Stimulated activated naive CD8-positive, alpha-beta T cell treated with anti-CD3 and anti-CD28 coated beads, Interleukin-15, Interleukin-2, amounts not matched to agents 100 U/mL and 50 U/mL, for 24 hours (primary cell): ENCODE data around the gene B4GALT1.
"Not testable (repeated sequence)": the region's sequence is repeated elsewhere in the genome, so short reads cannot be mapped to it uniquely, and the experiment has no call there.

Experiments used
- ATAC-seq: fragments of 150-1000 bp; cut with Tn5 transposase; one replicate; pipeline ENCODE4 v1.10.0; 2021
- DNase-seq: peaks from one replicate; pipeline ENCODE4 v3.0.0; 2021

Gene B4GALT1

GRCh38 chr9:33162721-33163311 lies 4.3 kb downstream of the B4GALT1 start:
- DNase-seq, result no peak
- ATAC-seq, result no peak

- DNase-seq (no peak), ATAC-seq (no peak)
Observed at GRCh38 chr9:33161589-33162132, 5.5 kb downstream of the B4GALT1 start.

GRCh38 chr9:33161011-33161588 lies 6.0 kb downstream of the B4GALT1 start:
- DNase-seq, result peak; percentile 63
- ATAC-seq, result peak; percentile 52

- DNase-seq, ATAC-seq: not testable (repeated sequence)
Observed at GRCh38 chr9:33160446-33160845, 6.7 kb downstream of the B4GALT1 start.

GRCh38 chr9:33159777-33160127 lies 7.4 kb downstream of the B4GALT1 start:
- ATAC-seq, result peak; percentile 72
- peak; percentile 68 for DNase-seq

GRCh38 chr9:33158843-33159776 lies 8.0 kb downstream of the B4GALT1 start:
- peak; percentile 37 for ATAC-seq
- peak; percentile 54 for DNase-seq

GRCh38 chr9:33157960-33158842 lies 8.9 kb downstream of the B4GALT1 start:
- no peak for ATAC-seq
- DNase-seq, result no peak

GRCh38 chr9:33155393-33155792 lies 11.7 kb downstream of the B4GALT1 start:
- DNase-seq, result no peak
- no peak for ATAC-seq

GRCh38 chr9:33154371-33154770 lies 12.8 kb downstream of the B4GALT1 start:
- no peak for ATAC-seq
- DNase-seq, result no peak

GRCh38 chr9:33153666-33154065 lies 13.5 kb downstream of the B4GALT1 start:
- no peak for ATAC-seq
- no peak for DNase-seq

- DNase-seq (no peak), ATAC-seq (no peak)
Observed at GRCh38 chr9:33153001-33153400, 14.1 kb downstream of the B4GALT1 start.

- DNase-seq, result no peak
- no peak for ATAC-seq
Observed at GRCh38 chr9:33151601-33152000, 15.5 kb downstream of the B4GALT1 start.

GRCh38 chr9:33151007-33151557 lies 16.1 kb downstream of the B4GALT1 start:
- no peak for DNase-seq

GRCh38 chr9:33148367-33149014 lies 18.6 kb downstream of the B4GALT1 start:
- no peak for ATAC-seq

More at GRCh38 chr9:33151007-33151557, 16.1 kb downstream of the B4GALT1 start:
- no peak for ATAC-seq

GRCh38 chr9:33147416-33148169 lies 19.5 kb downstream of the B4GALT1 start:
- ATAC-seq, result no peak
- DNase-seq, result no peak

More at GRCh38 chr9:33148367-33149014, 18.6 kb downstream of the B4GALT1 start:
- DNase-seq, result no peak

GRCh38 chr9:33146298-33146697 lies 20.8 kb downstream of the B4GALT1 start:
- no peak for DNase-seq
- no peak for ATAC-seq

GRCh38 chr9:33144551-33144950 lies 22.6 kb downstream of the B4GALT1 start:
- no peak for ATAC-seq
- DNase-seq, result no peak

- DNase-seq (no peak), ATAC-seq (peak; percentile 67)
Observed at GRCh38 chr9:33143241-33143661, 23.9 kb downstream of the B4GALT1 start.

GRCh38 chr9:33142535-33142934 lies 24.6 kb downstream of the B4GALT1 start:
- DNase-seq (no peak), ATAC-seq (no peak)
